GM15510 (cell line): ENCODE data around the gene TMPRSS11D.

ENCODE experiments used
- POLR2A ChIP-seq: IDR thresholded peaks from 3 replicates; pipeline ENCODE4 v1.6.1; 2011; ENCODE audit warnings: borderline replicate concordance; ENCODE audit not compliant: insufficient read length; ENCODE audit errors: extremely low read depth

The TMPRSS11D gene, protein sequence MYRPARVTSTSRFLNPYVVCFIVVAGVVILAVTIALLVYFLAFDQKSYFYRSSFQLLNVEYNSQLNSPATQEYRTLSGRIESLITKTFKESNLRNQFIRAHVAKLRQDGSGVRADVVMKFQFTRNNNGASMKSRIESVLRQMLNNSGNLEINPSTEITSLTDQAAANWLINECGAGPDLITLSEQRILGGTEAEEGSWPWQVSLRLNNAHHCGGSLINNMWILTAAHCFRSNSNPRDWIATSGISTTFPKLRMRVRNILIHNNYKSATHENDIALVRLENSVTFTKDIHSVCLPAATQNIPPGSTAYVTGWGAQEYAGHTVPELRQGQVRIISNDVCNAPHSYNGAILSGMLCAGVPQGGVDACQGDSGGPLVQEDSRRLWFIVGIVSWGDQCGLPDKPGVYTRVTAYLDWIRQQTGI

DNA sequence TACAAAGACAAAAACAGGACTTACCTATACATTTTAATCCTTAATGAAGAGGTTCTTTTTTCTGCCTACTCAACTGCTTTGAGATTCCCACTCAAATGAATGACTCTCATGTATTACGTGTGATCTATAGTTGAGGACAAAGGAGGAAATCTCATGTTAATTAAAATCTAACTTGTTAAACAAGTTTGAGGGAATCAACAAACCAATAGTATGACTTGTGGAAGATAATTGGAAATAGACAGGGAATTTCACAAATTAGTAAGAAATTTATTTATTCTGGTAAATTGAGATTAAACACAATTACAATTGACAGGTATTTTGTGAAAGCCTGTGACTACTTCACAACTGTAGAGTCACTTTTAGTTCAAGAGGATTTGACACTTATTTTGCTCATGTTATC is at the start of gene TMPRSS11D:
TMPRSS11D (minus strand) TSS at position 101 of the 400 bp plus-strand sequence; CDS start at position 32, 69 bp downstream.
- TF ChIP-seq POLR2A: no peak

DNA sequence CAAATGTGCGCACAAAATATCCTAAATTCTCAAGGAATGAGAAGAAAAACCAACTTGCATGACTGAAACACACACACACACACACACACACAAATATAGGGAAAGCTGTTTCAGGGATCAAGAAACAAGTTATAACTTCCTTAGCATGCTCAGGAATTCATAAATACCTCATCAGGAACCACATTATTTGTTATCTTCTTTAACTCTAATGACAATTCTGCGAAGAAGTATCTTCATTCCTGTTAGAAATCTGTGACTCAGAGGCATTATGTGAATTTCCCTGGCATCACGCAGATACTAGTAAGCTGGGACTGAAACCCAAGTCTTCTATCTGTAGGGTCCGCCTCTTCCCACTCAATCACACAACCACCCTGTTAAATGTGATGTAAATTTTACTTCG is 49.2 kb upstream of the TMPRSS11D start:
- TF ChIP-seq POLR2A: no peak

DNA sequence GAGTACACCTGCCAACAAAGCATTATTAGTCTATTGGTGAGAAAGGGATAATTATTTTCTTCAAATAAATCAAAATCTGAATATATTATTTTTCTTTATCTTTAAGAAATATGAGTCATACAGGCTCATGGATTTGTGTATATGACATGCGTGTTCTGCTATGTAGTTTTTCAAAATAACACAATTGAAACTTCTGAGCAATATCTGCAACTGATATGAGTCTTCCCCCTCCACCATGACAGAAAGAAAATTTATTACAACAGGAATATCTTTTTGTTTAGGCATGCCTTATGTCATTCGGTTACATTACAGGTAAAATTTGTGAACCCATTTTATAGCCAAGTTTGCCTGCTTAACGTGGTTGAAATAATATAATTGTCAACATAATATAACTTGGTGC is 47.5 kb upstream of the TMPRSS11D start:
- TF ChIP-seq POLR2A: no peak

DNA sequence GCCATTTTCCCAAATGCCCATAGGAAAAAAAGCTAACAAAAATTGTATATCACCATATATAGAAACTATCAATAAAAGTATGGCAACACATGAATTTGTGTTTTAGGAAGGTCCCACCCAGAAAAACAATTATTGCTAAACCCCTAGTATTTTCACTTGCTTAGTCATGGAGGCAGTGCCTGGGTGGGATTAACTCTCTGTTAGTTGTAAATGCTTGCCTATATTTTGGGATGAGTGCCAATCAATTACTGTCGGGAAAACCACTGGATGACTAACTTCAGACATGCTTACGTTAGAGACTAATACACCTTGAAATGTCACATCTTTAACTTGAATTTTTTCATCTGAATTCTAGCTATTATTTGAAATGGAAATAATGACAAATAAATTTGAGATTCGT is 45.6 kb upstream of the TMPRSS11D start:
- no peak for TF ChIP-seq POLR2A

DNA sequence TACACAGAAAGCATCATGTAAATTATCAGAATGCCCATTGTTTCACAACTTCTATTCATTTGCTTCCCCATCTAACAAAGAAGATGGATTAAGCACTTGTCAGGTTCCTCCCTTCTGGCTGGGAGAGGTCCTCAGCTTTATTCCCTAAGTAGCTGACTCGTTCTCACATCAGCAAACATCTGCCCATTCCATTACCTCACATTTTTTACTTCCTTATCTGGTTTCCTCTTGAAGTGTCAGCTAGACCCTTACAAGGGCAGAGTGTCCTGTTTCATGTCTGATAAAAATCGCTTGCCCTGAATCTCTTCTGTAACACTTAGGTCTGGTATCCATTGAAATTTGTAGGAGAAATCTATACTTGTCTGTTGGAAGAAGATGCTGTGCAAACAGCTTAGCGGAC is 44.7 kb upstream of the TMPRSS11D start:
- TF ChIP-seq POLR2A: no peak

DNA sequence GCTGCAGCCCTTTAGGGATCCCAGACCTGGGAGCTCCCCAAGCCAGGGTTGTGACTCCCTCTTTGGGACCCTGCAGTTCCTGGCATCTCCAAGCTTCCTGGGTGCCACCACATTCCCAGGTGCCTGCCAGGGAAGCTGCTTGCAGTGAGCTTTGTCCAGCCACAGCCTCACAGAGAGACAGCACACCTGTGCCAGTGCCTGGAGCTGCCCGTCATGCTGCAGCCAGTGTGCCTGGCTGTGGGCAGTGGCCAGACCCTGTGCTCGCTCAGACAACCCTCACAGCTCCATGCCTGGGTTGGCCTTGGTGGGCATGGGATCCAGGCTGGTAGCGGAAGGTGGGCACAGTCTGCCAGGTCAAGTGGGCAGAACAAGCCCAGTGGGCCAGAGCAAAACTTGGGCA is 43.4 kb upstream of the TMPRSS11D start:
- TF ChIP-seq POLR2A: no peak

DNA sequence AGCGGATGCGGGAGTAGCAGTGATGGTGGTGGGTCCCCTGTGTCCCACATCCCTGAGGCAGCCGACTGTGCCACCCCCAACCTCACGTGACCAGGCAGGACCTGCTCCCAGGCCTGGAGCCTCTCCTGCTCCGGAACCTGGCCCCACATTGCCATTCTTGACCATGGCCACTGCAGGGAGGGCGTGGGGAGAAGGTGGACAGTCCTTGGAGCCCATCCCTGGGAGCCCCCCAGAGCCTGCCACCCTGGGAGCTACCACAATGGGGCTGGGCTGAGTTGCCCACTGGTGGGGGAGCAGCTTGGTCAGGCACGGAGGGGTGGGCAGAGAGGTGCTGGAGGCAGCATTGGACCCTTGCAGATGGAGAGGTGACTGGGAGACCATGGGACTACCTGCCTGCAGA is 42.7 kb upstream of the TMPRSS11D start:
- no peak for TF ChIP-seq POLR2A

DNA sequence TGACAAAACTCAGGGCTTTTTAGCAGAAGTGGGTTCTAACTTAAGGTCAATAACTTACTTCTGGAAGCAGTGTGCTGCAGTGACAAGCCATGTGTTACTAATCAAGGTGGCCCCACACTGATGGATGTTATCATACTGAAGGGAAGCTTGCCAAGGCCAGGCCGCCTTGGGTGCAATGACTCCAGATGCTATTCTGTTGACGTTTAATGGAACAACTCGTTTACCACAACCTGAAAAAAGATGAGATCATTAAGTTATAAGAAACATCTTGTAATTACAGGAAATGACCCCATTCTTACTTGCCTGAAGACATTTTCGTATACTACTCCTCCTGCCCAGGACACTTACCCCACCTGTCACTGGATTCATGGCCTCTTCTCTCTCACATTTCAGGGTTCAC is 38.9 kb upstream of the TMPRSS11D start:
- no peak for TF ChIP-seq POLR2A

DNA sequence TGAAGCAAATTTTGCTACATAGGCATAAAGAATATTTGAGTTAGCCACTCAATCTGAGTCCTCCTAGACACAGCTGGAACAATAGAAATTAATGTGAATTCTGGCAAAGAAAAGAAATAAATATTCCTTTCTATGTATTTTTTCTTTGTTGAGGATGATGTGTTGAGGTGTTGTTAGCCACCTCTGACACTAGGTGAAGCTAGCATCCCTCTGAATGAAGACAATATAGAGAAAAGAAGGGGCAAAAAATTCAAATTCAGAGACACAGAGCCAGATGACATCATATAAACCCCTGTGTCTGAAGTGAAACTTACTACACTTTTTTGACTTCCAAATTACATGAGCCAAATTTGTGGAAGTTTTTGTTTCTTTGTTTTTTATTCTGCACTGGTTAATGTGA is 34.6 kb upstream of the TMPRSS11D start:
- TF ChIP-seq POLR2A: no peak

DNA sequence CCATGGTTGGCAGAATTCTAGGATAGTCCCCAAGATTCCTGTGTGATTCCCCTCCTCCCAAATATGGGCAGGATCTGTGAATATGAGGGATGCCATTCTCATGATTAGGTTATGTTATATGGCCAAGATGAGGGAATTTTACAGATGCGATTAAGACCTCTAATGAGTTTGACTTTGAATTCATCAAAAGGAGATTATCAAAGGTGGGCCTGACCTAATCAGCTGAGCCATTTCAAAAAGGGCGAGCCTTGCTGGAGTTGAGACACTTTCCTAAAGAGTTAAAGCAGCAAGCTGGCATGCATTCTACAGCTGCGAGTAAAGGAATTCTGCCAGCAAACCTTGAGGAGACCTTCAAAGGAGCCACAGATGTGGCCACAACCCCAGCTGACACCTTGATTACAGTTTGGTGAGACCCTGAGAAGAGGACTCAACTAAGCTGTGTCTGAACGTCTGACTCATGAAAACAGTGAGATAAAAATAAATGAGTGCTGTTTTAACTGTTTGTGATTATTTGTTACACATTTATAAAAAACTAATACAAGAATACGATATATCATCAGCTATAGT is 31.7 kb upstream of the TMPRSS11D start:
- no peak for TF ChIP-seq POLR2A

DNA sequence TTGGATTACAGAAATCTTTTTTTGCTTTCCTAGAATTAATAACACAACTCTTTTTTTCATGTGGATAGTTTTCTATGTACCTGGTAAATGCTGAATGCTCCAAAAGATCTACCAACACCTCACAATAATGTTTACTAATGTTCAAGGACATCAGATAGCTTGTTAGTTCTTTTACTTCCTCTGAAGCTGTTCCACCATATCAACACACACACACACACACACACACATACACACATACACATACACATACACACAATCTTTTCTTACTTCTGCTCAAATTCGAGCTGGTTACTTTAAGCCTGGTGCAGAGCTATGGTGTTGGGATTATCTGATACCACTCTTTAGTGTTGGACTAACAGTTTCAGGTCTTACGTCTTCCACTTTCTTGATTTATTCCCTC is 28.3 kb upstream of the TMPRSS11D start:
- no peak for TF ChIP-seq POLR2A

DNA sequence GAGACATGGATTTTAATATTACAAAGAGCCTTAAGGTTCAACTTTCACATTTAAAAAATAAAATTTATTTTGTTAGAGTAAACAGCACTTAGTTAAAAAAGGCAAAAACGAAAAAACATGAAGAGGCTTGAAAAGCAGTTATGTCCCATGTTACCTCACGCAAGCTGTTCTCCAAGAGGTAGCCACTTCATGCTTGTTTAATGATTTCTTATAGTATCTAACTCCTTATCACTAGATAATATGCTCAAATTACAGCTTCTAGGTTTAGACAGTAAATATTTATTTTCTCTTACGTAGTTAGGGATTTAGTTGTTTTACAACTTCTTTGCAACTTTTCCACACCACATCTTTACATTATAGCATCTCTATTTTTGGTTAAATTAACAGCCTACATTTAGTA is 27.8 kb upstream of the TMPRSS11D start:
- TF ChIP-seq POLR2A: no peak

DNA sequence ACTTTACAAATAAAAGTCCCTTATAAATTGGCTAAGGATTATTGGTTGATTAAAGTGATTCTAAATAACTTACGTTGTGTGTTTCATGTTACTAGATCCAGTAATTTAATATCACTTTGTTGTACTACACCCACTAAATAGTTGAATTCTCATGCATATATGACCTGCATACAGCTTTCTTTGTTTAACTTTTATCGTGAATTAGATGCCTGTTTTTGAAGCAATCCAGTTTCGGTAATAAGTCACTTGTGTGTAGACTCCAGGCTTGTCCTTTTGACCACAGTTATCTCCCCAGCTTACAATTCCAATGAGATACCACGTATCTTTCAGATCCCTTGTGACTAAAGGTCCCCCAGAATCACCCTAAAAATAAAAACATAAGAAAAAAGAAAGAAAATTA is 27.3 kb upstream of the TMPRSS11D start:
- TF ChIP-seq POLR2A: no peak

DNA sequence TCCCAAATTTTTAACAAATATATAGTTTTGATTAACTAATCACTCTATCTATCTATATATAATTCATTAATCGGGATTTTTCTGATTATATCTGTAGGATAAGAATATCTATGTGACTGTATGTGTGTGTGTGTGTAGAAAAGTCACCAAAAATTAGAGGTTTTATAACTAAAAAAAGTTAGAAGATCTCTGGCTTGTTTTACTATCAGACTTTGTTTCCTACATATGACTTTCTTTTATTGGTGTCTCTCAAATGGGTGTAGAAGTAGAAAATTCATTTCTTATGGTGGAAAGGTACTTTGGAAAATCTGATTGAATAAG is 26.7 kb upstream of the TMPRSS11D start:
- TF ChIP-seq POLR2A: no peak

DNA sequence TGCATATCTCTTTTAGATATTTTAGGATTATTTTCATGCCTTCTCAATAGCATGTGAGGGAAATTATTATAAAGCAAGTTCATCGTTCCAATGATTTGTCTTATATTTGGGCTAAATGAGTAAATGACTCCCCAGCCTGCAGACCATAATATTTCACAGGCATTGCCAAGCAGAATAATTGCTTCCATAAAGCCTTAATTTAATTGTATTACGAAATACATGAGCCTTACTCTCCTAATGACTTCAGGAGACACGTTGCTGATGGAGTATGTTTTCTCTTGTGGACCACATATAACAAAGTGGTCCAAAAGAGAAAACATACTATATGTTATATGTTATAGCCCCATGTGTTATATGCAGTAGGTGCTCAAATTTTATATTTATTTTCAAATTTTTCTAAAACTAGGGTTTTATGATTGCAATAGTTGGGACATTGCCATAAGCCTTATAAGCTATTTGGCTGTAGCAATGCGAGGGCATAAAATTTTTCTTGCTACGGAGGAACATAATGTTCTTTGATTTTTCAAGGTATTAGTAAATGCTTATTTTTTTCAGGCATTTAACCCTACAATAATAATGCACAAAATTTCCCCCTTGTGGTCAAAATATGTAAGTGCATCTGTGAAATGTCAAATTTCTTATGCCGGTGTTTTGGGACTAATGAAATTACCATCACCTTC is 26.2 kb upstream of the TMPRSS11D start:
- TF ChIP-seq POLR2A: no peak

DNA sequence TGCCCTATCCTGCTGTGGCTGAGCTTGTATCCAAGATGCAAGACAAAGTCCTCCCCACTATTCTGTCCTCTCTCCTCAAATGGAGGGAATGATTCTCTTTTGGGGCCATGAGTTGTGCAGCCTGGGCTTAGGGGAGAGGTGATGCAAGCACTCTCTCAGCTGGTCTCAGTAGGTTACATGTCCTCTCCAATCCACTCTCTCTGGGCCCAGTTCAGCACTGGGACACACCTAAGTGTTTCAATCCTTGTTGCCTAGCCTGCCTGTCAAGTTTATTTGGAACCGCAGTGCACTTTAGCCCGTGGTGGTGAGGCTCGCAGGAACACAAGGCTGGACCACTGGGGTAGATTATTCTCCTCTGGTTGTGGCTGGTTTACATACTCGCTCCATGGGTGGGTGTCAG is 23.8 kb upstream of the TMPRSS11D start:
- TF ChIP-seq POLR2A: no peak
